Superior temporal gyrus (tissue), 1 donor: ENCODE results near the gene PODN.

Source experiments
- DNase-seq: peaks from one replicate; pipeline ENCODE4 v3.0.0-alpha.2; 2016; ENCODE audit errors: extremely low spot score

Gene PODN

DNA sequence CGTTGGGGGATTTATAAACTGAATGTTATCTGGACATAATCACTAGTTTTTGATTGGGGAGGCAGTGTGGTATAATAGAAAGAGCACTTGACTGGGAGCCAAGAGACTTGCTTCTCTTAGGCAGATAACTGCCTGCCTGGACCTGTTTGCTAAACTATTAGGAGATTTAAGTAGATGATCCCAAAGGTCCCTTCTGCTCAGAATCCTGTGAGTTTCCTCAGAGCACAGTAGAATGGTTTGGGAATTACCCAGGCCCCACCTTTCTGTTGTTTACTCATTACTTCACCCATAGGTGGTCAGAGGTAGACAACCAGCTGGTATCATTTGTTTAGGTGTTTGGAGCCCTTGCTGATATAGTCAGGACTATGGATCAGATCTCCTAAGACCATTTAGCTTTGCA is 10.3 kb upstream of the PODN start:
- no peak for DNase-seq

- no peak for DNase-seq
Observed at GRCh38 chr1:53057127-53057526, 4.9 kb upstream of the PODN start.

GRCh38 chr1:53060579-53060978 is 1.4 kb upstream of the PODN start:
- no peak for DNase-seq

- no peak for DNase-seq
Observed at GRCh38 chr1:53061123-53061858, 722 bp upstream of the PODN start.

- no peak for DNase-seq
Observed at GRCh38 chr1:53062708-53063591, 937 bp downstream of the PODN start.

DNA sequence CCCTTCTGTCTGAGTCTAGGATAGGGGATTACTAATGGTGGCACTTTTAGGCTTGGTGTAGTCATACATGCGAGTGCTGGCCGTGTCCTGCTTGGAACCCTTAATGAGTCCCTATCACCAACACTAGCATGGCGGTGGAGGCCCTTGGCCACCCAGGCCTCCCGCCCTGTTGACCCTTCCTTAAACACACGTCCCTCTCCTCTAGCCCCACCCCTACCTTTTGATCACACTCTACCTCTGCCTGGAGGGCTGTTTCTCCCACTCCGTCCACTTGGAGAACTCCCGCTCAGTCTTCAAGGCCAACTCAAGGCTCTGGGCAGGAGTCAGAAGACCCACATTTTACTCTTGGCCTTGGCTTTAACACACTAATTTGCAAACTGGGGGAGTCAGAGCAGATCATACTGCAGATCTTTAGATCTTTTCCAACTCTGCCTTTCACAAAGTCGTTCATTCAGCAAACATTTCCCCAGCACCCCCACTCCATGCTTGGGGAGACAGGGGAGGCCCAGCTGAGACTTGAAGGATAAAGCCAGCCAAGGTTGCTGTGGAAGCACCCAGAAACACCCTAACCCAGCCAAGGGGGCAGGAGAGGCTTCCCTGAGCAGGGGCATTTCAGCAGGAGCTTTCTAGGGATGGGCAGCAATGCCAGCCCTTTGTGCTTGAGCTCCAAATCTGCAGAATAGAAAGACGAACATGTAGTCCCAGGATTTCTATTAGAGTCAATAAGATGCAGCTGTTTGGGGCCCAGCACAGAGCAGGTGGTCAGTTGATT is 1.9 kb downstream of the PODN start:
- no peak for DNase-seq

GRCh38 chr1:53065391-53065790 is 3.4 kb downstream of the PODN start:
- no peak for DNase-seq

DNA sequence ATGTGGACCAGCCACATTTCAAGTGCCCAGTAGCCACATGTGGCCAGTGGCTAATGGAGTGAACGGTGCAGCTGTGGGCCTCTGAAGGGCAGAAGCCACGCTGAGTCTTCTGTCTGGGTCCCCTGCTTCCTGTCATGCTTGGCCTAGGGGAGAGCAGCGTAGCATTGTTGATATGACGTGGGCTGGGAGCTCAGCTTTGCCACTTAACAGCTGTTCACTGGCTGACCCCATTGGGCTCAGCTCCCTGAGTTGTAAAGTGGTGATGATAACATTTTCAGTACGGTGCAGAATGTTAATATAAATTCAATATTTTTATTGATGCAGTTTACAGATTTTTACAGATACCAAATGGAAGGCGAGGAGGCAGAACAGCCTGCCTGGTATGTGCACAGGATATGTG is 4.5 kb downstream of the PODN start:
- no peak for DNase-seq

DNA sequence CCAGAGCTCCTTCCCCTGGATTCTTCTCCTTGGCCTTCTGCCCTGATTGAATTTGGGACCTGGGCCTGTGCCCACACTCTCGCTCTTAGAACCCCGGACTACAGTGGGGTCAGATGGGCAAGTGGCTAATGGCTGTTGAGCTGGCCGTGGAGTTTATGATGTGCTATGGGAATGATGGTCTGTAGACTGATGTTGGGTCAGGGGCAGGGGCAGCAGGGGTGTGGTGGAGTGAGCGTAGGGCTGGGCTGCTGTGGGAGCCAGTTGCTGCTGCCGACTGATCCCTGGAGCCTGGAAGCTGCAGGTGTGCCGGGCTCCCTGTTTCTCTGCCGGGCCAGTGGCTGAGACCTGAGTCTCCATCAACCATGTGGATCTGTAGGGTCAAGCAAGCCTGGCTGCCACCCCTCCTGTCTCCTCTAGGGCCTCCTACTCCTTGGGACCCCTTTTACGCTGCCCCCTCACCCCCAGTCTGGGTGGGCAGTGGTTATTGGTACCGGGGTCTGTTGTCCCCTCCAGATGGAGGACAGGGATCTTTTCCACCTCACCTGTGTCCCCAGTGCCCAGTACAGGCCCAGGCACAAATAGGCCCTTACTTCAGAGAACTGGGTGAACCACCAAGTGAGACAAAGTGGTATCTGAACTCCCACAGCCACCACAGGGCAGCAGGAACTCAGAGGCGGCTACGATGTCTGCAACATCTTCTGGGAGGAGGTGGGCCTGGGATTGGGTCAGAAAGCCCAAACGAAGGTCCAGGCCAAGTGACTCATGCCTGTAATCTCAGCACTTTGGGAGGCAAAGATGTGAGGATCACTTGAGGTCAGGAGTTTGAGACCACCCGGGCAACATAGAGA is 5.1 kb downstream of the PODN start:
- no peak for DNase-seq

GRCh38 chr1:53067886-53068285 is 5.9 kb downstream of the PODN start:
- no peak for DNase-seq

DNA sequence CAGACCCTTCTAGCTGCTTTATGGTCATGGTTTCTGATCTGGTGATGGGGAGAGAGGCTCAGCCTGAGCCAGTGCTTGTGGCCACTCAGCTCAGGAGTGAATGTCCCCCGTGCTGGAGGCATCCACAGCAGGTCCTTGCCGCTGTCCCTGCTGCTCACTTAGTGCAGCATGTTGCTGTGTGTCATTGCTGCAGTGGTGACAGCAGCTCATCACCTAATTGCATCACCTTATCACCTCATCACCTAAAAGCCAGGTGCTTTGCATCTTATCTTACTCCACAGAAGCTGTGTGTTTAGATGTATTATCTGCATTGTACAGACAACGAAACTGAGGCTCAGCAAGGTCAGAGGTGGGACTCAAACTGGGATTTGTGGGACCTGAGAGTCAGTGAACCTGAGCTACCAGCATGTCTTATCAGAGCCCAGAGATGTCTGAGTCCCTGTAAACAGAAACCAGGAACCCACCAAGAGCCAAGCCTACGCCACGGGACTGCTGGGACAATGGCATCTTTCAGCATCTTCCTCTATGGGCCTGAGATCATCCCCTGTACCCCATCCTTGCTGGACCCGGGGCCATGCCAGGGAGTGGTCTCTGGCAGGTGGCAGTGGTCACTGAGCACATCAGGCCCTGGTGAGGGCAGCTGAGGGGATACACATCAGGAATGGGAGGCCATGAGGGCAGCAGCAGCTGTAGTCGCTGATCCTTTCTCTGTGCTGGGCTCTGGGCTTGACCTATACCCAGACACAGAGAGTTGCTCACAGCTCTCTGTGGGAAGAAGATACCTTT is 6.5 kb downstream of the PODN start:
- DNase-seq, result no peak

DNA sequence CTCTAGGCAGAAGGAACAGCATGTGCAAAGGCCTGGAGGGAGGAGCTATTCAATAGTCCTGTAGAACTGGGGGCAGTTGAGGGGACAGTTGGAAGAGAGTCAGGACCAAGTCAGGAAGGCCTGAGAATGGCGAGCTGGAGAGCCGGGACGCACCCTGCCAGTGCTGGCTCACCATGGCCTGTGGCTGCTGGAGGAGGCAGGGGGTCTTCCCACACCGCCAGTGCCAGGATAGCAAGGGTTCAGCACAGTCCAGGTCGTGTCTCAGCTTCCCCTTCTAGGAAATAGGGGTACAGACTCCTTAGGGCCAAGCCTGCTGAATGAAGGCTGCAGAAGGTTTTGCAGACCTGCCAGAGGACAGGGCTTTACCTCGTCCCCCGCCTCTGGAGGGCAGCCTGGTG is 7.3 kb downstream of the PODN start:
- DNase-seq, result no peak

DNA sequence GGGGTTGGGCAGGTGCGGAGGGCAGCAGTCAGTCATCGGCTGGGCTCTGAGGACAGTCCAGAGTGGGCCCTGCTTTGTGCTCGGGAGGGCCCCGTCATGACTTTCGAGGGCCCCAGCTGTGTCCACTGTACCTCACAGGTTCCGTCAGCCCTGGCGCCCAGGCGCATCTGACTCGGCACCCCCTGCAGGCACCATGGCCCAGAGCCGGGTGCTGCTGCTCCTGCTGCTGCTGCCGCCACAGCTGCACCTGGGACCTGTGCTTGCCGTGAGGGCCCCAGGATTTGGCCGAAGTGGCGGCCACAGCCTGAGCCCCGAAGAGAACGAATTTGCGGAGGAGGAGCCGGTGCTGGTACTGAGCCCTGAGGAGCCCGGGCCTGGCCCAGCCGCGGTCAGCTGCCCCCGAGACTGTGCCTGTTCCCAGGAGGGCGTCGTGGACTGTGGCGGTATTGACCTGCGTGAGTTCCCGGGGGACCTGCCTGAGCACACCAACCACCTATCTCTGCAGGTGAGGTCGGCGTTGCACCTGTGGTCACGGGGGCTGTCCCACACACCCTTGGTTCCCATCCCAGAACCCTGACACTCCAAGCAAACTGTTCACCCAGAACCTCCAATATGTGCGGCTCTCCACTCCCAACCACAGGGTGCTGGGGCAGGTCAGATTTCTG is 7.8 kb downstream of the PODN start:
- DNase-seq, result no peak

GRCh38 chr1:53070621-53071020 is 8.6 kb downstream of the PODN start:
- no peak for DNase-seq

DNA sequence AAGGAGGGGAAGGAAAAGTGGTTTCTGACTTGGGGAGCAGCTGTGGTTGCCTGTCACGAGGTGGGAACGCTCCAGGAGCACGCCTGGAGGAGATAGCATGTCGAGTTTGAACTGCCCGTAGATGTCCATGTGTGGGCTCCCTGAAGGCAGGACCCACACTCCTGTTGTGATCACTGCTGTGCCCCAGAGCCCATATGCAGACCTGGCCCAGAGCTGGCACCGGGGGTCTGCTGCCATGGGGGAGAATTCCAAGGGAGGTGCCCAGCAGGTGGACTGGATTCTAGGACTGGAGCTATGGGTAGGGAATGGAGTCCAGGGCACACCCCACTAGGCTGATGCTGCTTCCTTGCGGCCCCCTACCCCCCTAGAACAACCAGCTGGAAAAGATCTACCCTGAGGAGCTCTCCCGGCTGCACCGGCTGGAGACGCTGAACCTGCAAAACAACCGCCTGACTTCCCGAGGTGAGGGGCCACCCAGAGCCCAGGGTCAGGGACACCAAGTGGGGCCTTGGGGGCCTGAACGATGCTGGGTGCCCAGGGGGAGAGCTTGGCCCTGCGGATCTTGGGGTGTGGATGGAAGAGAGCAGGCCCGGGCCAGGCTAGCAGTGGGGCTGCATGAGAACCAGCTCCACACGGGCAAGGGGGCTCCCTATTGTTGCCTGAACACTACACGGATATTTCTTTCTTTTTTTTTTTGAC is 9.3 kb downstream of the PODN start:
- no peak for DNase-seq

- DNase-seq, result no peak
Observed at GRCh38 chr1:53071915-53072314, 9.9 kb downstream of the PODN start.

GRCh38 chr1:53073287-53073686 is 11.3 kb downstream of the PODN start:
- DNase-seq, result no peak

DNA sequence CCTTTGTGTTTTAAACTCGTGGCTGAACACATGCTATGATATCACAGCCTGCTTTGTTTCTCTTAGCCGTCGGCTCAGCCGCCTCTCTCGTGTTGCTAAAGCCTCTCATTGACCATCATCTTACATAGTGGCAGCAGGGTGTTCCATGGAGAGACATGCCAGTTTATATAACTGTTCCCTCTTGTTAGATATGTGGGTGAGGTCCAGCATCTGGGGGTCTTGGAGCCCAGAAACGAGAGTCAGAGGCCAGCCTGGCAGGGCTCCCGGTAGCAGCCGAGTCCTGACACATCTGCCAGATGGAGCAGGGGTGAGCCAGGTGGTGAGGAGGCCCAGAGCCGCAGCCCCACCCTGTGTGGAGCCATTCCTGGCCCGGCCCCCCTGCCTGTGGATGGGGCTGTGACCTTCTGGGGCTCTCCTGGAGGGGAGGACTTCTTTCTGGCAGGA is 11.9 kb downstream of the PODN start:
- no peak for DNase-seq
